K562 (cell line): ENCODE data around the gene PRDX2.

Experiments used
- BACH1 ChIP-seq: fragments of 200-800 bp; sonication (Bioruptor generic); IDR thresholded peaks from 2 replicates; pipeline ENCODE4 v1.6.1; 2016; ENCODE audit warnings: missing genetic modification characterization, missing compliant biosample characterization
- ESRRA ChIP-seq: fragments of 450-650 bp; IDR thresholded peaks from 2 replicates; pipeline ENCODE4 v1.6.1; 2014; ENCODE audit warnings: low read depth, mild to moderate bottlenecking, moderate library complexity, borderline replicate concordance
- HIVEP1 ChIP-seq: fragments of 250-450 bp; sonication (Bioruptor Pico); IDR thresholded peaks from 2 replicates; pipeline ENCODE4 v1.4.0; 2020; ENCODE audit warnings: mild to moderate bottlenecking
- MCM3 ChIP-seq: fragments of 450-650 bp; IDR thresholded peaks from 2 replicates; pipeline ENCODE4 v1.6.1; 2016
- NR1H2 ChIP-seq: sonication (generic); formaldehyde crosslinking; IDR thresholded peaks from 2 replicates; pipeline ENCODE4 v1.4.0; 2020; ENCODE audit warnings: mild to moderate bottlenecking, missing genetic modification reagents
- RBBP5 ChIP-seq: fragments of 200-600 bp; sonication (generic); IDR thresholded peaks from 2 replicates; pipeline ENCODE4 v1.6.1; 2012; ENCODE audit warnings: borderline replicate concordance, mild to moderate bottlenecking, low read length, control low read depth, inconsistent platforms; ENCODE audit not compliant: insufficient read depth, poor library complexity, severe bottlenecking
- SMC3 ChIP-seq: conservative IDR thresholded peaks from 2 replicates; pipeline ENCODE4 v1.6.1; 2011; ENCODE audit warnings: low read depth, low read length, improper control_type of control experiment; ENCODE audit not compliant: insufficient read depth
- TF ChIP-seq, protein P1 (sequence below): sonication (generic); formaldehyde crosslinking; IDR thresholded peaks from 2 replicates; pipeline ENCODE4 v1.9.0; 2022; ENCODE audit warnings: mild to moderate bottlenecking, missing genetic modification reagents
- TF ChIP-seq, protein P2 (sequence below), 2 experiments: fragments of 450-650 bp; formaldehyde crosslinking in 1 of 2; IDR thresholded peaks; 2 replicates each; pipeline versions ENCODE4 v1.4.0 to v1.6.1; 2014 to 2020; ENCODE audit warnings: mild to moderate bottlenecking in 2 of 2, borderline replicate concordance in 1 of 2, low read depth in 1 of 2
- TF ChIP-seq, protein P3 (sequence below): fragments of 450-650 bp; IDR thresholded peaks from 2 replicates; pipeline ENCODE4 v1.7.1; 2018; ENCODE audit warnings: mild to moderate bottlenecking, low read depth; ENCODE audit not compliant: partially characterized antibody

DNA sequence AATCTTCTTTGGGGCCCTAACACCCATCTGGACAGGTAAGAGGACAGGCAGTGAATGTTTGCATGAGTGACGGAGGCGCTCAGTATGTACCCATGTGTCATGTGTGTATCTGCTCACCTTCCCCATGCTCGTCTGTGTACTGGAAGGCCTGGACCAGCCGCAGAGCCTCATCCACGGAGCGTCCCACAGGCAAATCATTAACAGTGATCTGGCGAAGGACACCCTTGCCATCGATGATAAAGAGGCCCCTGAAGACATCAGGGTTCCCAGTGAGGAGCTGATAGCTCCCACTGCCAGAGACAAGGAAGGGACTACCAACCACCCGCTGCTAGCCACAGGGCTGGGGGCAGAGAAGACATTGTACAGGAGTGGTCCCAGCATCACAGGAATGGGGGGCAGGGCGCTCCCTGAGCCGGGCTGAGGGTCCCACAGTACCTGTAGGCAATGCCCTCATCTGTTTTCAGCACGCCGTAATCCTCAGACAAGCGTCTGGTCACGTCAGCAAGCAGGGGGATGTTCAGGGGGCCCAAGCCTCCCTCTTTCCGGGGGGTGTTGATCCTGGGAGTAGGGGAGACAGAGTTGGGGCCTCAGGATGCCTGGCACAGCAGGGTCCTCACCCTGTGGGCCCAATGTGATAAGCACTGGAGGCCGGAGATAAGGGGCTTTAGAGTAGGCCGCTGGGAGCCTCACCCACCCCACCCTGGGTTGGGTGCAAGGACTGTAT is 1.7 kb downstream of the PRDX2 start:
- TF ChIP-seq RBBP5: no peak
- TF ChIP-seq BACH1 (tag): no peak
- TF ChIP-seq MCM3: no peak
- TF ChIP-seq ESRRA: no peak
- TF ChIP-seq, protein P1, sequence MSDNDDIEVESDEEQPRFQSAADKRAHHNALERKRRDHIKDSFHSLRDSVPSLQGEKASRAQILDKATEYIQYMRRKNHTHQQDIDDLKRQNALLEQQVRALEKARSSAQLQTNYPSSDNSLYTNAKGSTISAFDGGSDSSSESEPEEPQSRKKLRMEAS (CRISPR knock-in tag): no peak
- TF ChIP-seq, protein P2, sequence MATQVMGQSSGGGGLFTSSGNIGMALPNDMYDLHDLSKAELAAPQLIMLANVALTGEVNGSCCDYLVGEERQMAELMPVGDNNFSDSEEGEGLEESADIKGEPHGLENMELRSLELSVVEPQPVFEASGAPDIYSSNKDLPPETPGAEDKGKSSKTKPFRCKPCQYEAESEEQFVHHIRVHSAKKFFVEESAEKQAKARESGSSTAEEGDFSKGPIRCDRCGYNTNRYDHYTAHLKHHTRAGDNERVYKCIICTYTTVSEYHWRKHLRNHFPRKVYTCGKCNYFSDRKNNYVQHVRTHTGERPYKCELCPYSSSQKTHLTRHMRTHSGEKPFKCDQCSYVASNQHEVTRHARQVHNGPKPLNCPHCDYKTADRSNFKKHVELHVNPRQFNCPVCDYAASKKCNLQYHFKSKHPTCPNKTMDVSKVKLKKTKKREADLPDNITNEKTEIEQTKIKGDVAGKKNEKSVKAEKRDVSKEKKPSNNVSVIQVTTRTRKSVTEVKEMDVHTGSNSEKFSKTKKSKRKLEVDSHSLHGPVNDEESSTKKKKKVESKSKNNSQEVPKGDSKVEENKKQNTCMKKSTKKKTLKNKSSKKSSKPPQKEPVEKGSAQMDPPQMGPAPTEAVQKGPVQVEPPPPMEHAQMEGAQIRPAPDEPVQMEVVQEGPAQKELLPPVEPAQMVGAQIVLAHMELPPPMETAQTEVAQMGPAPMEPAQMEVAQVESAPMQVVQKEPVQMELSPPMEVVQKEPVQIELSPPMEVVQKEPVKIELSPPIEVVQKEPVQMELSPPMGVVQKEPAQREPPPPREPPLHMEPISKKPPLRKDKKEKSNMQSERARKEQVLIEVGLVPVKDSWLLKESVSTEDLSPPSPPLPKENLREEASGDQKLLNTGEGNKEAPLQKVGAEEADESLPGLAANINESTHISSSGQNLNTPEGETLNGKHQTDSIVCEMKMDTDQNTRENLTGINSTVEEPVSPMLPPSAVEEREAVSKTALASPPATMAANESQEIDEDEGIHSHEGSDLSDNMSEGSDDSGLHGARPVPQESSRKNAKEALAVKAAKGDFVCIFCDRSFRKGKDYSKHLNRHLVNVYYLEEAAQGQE (IDR thresholded peaks at IDR 0.05; ENCODE audit: borderline replicate concordance): no peak
- TF ChIP-seq, protein P2 (CRISPR knock-in tag; IDR thresholded peaks at IDR 0.05; ENCODE audit: low read depth): no peak
- TF ChIP-seq NR1H2 (CRISPR knock-in tag): no peak
- no peak for TF ChIP-seq HIVEP1 (CRISPR knock-in tag)
- TF ChIP-seq SMC3: no peak
- TF ChIP-seq, protein P3, sequence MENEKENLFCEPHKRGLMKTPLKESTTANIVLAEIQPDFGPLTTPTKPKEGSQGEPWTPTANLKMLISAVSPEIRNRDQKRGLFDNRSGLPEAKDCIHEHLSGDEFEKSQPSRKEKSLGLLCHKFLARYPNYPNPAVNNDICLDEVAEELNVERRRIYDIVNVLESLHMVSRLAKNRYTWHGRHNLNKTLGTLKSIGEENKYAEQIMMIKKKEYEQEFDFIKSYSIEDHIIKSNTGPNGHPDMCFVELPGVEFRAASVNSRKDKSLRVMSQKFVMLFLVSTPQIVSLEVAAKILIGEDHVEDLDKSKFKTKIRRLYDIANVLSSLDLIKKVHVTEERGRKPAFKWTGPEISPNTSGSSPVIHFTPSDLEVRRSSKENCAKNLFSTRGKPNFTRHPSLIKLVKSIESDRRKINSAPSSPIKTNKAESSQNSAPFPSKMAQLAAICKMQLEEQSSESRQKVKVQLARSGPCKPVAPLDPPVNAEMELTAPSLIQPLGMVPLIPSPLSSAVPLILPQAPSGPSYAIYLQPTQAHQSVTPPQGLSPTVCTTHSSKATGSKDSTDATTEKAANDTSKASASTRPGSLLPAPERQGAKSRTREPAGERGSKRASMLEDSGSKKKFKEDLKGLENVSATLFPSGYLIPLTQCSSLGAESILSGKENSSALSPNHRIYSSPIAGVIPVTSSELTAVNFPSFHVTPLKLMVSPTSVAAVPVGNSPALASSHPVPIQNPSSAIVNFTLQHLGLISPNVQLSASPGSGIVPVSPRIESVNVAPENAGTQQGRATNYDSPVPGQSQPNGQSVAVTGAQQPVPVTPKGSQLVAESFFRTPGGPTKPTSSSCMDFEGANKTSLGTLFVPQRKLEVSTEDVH: no peak
